Nephron (organoid): ENCODE results near the gene SQOR.

ENCODE experiments used
- H3K27ac Mint-ChIP-seq, 3 experiments: 2 replicates each; pipeline ENCODE4 v1.8.0; 2020; ENCODE audit warnings: mixed read lengths in 3 of 3, mild to moderate bottlenecking in 2 of 3, moderate library complexity in 1 of 3
- H3K27me3 Mint-ChIP-seq: 2 replicates; pipeline ENCODE4 v1.8.0; 2021; ENCODE audit warnings: low read depth, mild to moderate bottlenecking, moderate library complexity, mixed read lengths
- H3K36me3 Mint-ChIP-seq: 2 replicates; pipeline ENCODE4 v1.8.0; 2020; ENCODE audit warnings: low read depth, mixed read lengths
- H3K4me1 Mint-ChIP-seq: 2 replicates; pipeline ENCODE4 v1.8.0; 2020; ENCODE audit warnings: mixed read lengths
- H3K4me3 Mint-ChIP-seq, 3 experiments: 2 replicates each; pipeline ENCODE4 v1.8.0; 2020; ENCODE audit warnings: mild to moderate bottlenecking in 3 of 3, mixed read lengths in 3 of 3, moderate library complexity in 2 of 3
- H3K9me3 Mint-ChIP-seq: 2 replicates; pipeline ENCODE4 v1.8.0; 2020; ENCODE audit warnings: mixed read lengths
- CTCF ChIP-seq, 3 experiments: fragments of 200-600 bp; sonication (generic); IDR thresholded peaks; one replicate each; pipeline ENCODE4 v1.5.0; 2021; ENCODE audit warnings: antibody characterized with exemption in 3 of 3; ENCODE audit not compliant: unreplicated experiment in 3 of 3

Gene SQOR

GRCh38 chr15:45670511-45670910, 35.7 kb downstream of the SQOR start:
- no peaks in the 10 kb centered on the region for H3K36me3 Mint-ChIP-seq
- no peak overlapping the region for H3K4me3 Mint-ChIP-seq
- no peak for TF ChIP-seq CTCF (IDR thresholded peaks at IDR 0.05; ENCODE audit: unreplicated experiment in 3 of 3)
- H3K27me3 Mint-ChIP-seq = no peaks in the 10 kb centered on the region
- no peaks in the 10 kb centered on the region for H3K9me3 Mint-ChIP-seq
- H3K27ac Mint-ChIP-seq = peak overlapping the region; percentile 45 to 85 (median 79)
- H3K4me1 Mint-ChIP-seq = peaks cover 14% of the 10 kb centered on the region

- Mint-ChIP-seq H3K9me3 (no peaks in the 10 kb centered on the region), H3K36me3 (no peaks in the 10 kb centered on the region), H3K27ac (no peak overlapping the region), H3K4me3 (no peak overlapping the region), H3K27me3 (no peaks in the 10 kb centered on the region), H3K4me1 (peaks cover 11% of the 10 kb centered on the region)
- no peak for TF ChIP-seq CTCF (IDR thresholded peaks at IDR 0.05; ENCODE audit: unreplicated experiment in 3 of 3)
Measured at GRCh38 chr15:45674677-45675076, 39.8 kb downstream of the SQOR start.

- H3K4me1 Mint-ChIP-seq = no peaks in the 10 kb centered on the region
- H3K36me3 Mint-ChIP-seq = no peaks in the 10 kb centered on the region
- H3K27me3 Mint-ChIP-seq = no peaks in the 10 kb centered on the region
- H3K9me3 Mint-ChIP-seq = no peaks in the 10 kb centered on the region
- H3K4me3 Mint-ChIP-seq = no peak overlapping the region
- TF ChIP-seq CTCF (IDR thresholded peaks at IDR 0.05; ENCODE audit: unreplicated experiment in 3 of 3) = no peak
- H3K27ac Mint-ChIP-seq = no peak overlapping the region
Measured at GRCh38 chr15:45677797-45678196, 43.0 kb downstream of the SQOR start.

DNA sequence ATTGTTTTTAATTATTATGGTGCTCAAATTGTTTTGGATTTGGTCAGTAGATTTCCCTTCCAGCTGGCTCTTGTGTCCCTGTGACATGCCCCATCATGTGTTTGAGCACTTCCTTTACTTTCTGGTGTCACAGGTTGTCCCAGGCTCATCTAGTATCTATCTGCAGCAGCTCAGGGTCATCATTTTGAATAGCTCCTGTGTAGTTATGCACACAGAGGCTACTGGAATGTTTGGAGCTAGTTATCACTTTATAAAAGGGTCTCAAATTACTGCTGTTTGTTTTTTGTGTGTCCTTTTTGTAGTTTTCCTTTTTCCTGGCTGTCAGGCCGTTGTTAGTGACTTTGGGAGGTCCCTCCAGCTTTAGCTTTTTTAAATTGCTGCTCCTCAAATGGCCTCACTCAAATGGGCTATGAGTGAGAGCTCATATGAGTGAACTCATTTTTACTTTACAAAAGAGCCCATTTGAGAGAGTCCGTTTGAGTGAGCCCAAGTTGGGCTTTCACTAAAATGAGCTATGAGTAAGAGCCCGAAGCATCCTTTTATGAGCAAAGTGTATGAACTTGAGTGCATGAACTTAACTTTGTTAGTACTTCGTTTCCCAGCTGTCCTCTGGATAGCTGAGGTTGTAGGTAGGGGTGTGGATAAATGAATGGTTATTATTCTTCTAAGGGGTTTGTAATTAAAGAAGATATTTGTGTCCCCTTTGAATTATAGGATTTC, 43.8 kb downstream of the SQOR start:
- Mint-ChIP-seq H3K27me3 (no peaks in the 10 kb centered on the region), H3K4me3 (no peak overlapping the region), H3K9me3 (no peaks in the 10 kb centered on the region), H3K36me3 (no peaks in the 10 kb centered on the region), H3K4me1 (no peaks in the 10 kb centered on the region), H3K27ac (no peak overlapping the region)
- no peak for TF ChIP-seq CTCF (IDR thresholded peaks at IDR 0.05; ENCODE audit: unreplicated experiment in 3 of 3)

- H3K27ac Mint-ChIP-seq = no peak overlapping the region
- H3K4me3 Mint-ChIP-seq = no peak overlapping the region
- no peaks in the 10 kb centered on the region for H3K27me3 Mint-ChIP-seq
- no peaks in the 10 kb centered on the region for H3K36me3 Mint-ChIP-seq
- no peaks in the 10 kb centered on the region for H3K9me3 Mint-ChIP-seq
- TF ChIP-seq CTCF (IDR thresholded peaks at IDR 0.05; ENCODE audit: unreplicated experiment in 3 of 3) = no peak
- H3K4me1 Mint-ChIP-seq = no peaks in the 10 kb centered on the region
Measured at GRCh38 chr15:45684533-45684932, 49.7 kb downstream of the SQOR start.

DNA sequence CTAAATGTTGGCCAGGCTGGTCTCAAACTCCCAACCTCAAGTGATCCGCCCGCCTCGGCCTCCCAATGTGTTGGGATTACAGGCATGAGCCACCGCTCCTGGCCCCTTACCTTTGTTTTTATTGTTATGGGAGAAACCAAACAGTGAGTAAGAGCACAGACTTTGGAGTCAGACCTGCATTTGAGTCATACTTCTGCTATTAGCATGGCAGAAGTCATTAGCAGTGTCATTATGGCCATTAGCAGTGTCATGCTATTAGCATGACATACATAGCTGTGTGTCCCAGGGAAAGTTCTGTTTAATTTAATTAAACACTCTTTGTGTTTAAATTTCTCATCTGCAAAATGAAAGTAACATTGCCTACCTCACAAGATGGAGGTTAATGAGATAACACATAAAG, 54.8 kb downstream of the SQOR start:
- no peak overlapping the region for H3K27ac Mint-ChIP-seq
- H3K4me3 Mint-ChIP-seq = no peak overlapping the region
- TF ChIP-seq CTCF (IDR thresholded peaks at IDR 0.05; ENCODE audit: unreplicated experiment in 3 of 3) = no peak
- H3K36me3 Mint-ChIP-seq = no peaks in the 10 kb centered on the region
- H3K4me1 Mint-ChIP-seq = no peaks in the 10 kb centered on the region
- H3K27me3 Mint-ChIP-seq = no peaks in the 10 kb centered on the region
- H3K9me3 Mint-ChIP-seq = no peaks in the 10 kb centered on the region
